ENCODE measurements around the gene RNF14.

The RNF14 gene

DNA sequence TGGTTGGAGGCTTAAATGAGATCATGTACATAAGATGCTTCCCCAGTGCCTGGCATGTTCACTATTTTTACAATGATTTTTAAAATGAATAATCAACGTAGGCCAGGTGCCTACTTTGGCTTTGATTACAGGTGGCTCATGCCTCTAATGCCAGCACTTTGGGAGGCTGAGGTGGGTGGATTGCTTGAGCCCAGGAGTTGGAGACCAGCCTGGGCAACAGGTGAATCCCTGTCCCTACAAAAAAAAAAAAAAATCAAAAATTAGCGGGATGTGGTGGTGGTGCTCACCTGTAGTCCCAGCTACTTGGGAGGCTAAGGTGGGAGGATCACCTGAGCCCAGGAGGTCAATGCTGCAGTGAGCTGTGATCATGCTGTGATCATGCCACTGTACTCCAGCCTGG, 20.1 kb upstream of the RNF14 start:
- no peak for DNase-seq

DNA sequence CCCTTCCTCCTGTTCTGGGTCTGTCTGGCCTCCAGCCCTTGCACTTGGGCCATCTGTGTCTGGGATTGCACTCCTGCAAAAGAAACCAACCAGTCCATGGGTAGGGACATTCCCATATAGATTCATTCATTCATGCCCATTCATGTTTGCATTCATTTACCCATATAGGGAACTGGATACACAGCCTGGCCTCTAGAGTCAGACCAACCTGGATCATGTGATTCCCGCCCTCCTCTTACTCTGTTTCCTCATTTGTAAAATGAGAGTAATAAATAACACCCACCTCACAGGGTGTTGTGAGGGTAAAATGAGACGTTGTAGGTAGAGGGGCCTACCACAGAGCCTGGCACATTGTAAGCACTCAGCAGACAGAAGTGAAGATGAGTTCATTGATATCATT, 19.4 kb upstream of the RNF14 start:
- no peak for DNase-seq

DNA sequence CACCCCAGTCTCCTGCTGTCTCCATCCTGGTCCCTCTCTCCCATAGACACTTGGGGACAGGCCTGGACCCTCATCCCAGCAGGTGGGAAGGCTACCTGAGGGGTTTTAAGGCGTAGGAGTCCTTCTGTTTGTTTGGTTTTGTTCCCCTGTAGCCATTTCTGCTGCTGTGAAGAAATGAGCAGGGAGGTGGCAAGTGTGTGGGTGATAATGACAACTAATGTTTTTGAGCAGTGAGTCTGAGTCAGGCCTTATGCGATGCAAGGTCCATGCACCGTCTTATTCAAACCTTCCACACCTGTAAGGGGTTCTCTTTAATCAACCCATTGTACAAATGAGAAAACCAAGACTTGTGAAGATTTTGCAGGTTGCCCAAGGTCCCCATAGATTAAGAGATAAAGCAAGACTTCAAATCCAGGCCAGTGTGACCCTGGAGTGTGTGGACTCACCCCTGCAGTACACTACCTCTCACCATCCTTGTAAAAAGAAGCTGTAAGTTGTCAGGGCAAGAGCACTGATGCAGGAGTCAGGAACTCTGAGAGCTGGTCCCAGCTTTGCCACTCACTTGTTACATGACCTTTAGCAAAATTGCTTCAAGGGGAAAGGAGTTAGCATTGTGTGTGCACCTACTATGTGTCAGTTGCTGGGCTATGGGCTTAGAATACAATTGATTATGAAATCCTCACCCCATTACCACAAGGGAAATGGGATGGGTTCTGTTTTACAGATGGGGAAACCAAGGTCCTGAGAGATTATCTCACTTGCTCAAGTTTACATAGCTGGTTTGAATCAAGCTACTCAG, 18.5 kb upstream of the RNF14 start:
- DNase-seq: no peak

DNA sequence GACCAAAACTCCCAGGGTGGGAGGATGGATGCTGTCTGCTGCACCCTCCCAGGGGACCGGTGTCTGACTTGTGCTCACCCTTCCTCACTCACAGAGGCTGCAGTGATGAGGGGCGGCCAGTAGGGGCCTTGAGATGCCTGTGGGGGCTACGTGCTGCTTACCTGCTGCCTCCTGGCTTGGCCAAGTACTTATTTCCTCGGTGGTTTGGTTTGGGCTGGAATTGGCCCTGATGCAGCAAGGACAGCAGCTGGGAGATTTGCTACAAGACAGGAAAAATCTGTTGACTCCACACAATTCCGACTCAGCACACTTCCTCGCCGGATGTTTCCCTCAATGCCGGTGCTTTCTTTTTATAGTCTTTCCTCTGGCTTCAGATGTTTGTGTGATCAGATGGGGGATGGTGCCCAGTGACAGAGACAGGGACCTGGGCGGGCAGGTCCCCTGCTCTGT, 17.5 kb upstream of the RNF14 start:
- peak; percentile 63 for DNase-seq

DNA sequence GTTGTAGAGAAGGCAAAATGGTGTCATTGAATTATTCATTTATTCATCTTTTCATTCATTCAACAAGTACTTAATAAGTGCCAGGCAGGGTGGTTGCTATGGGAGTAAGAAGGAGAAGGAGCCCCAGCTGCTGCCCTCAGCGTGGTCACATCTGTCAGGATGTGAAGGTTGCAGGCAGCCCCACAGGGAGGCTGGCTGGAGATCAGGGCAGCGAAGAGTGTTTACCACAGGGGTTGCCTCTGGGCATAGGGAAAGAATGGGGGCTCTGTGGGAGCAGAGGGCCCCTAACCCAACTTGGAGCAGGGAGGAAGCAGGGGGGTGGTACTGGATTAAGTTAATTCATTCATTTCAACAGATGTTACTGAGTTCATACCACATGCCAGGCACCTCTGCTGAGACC, 16.9 kb upstream of the RNF14 start:
- DNase-seq: peak; percentile 64

DNA sequence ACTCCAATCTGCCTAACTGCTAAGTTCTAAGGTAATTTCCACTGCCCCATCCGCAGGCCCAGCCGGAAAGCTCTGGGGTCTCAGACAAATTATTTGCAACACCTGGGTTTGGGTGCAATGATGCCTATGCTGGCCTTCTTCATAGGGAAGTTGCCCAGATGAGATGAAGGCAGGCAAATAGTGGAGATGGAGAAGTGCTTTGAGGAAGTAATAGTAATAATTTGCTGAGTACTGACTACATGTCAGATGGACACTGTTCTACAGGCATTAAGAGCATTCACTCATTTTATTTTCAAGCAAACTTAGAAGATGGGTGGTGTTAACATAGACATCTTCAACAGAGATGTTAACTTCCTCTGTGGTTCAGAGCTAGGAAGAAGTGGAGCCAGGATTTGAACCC, 14.7 kb upstream of the RNF14 start:
- DNase-seq: no peak

DNA sequence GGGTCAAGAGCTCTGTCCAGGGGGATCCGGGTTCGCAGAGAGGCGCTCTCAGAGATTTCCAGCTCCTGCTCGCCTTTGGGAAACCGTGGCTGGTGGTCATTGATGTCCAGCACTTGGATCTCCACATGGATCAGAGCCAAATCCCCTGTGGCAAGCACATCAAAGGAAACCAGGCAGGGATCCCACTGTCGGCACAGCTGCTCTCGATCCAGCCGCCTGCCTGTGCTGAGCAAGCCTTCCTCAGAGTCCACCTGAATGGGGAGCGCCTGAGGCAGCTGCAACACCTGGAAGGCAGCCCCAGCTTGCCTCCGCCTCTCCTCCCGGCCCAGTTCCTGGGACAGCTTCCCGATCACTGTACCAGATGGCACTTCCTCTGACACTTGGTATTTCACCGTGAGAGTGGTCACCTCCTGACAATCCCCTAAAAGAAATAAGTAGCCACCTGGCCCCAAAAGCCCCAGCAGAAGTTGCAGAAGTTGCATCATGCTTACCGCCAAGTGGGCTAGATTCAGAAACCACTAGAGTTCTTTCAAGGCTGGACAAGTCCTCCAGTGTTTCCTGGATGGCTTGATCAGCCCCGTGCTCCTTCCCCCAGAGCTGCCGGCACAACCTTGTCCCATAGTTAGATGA, 11.4 kb upstream of the RNF14 start:
- peak; percentile 13 for DNase-seq

DNA sequence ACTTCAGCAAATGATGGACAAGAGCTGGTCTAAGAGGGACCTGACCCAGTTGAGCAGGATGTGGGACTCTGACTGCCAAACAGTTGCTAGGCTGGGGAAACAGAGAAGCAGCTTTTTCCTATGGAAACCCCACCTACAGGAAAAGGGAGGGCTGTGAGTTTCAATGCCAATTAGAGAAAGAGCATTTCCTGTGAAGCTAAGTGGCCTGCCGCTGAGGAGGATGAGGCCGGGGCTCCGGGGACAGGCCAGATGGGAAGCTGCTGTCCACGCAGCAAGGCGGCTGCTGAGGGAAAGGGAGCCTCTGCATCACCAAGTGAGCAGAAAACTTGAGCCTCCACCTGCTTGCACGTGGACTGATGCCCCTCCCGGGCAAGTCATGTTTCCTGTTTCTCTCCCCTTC, 10.8 kb upstream of the RNF14 start, which contains the start of gene PCDH12:
Gene PCDH12 (minus strand): TSS at position 90 of the 400 bp plus-strand sequence. CDS start 351 bp downstream, outside the sequence.
- DNase-seq: peak; percentile 75

DNA sequence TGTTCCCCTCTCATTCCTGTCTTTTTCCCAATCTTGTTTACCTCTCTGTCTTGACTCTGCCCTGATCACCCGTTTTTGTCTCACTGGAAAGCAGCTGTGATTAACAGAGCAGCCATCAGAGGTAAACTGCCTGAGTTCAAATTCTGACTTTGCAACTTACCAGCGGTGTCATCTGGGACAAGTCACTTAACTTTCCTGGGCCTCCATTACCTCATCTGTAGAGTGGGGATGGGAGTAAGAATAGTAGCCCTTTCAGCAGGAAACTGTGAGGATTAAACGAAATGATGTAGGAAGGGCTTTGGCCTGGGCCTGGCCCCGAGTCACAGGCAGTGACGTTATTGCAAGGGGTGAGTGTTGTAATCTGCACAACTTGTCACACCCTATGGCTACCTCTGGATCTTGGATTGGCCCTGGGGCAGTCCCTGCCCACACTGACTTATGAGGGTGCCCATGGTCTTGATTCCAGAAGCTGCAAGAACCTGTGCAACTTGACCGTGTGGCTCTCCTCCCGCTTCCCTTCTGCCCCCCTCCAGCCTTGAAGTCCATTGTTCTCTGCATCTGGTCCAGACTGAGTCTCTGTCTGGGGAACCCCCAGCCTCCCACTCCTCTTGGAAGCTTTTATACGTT, 10.2 kb upstream of the RNF14 start:
- DNase-seq: no peak

DNA sequence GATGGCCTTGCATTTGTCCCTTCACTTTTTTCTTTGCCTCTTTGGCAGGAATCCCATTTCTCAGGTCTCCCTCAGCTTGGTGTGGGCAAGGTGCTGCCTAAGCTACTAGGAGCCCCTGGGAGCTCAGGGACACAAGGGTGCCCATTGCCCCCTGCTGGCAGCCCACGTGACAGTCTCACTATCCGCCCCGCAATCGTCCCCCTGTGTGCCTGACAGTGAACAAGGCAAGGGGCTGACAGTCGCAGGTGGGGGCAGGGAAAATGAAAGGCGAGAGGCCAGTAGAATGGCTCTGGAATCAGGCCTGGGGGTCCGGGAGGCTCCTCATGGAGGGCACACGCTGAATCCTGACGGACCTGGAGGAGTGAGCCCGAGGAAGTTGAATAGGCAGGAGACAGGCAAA, 8.9 kb upstream of the RNF14 start:
- DNase-seq: no peak

DNA sequence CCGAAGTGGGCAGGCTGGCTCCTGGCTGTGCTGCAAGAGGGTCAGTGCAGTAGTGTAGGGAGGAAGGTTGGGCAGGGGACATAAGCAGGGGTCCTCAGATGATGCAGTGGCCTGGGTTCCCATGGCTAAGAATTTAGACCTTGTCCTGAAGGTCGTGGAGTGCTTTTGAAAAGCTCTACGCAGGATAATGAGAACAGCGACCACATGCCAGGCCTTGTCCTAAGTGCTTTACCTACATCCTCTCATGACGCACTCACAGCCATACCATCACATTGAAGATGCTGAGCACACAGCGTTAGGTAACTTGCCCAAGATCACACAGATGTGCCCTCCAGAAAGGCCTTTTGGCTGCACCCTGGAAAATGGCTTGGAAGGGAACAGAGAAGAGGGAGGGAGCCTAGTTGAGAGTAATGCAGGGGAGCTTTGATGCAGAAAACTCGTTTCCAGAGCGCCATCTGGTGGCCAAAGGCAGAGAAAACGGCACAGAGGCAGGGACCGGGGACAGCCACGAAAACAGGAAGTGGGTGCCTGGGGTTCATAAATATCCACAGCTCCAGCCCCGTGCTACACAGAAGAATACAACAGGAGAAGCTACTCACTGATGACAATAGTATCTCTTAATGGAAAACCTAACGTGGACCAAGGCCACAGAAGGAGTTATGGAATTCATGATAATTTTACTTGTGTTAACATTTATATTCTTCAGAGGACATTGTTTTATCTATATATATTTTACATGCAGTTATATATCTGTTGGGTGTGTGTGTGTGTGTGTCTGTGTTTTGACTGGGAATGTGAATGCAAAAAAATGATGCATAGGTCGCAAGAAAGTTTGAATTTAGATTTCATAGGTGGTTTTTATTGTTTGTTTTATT, 8.2 kb upstream of the RNF14 start:
- DNase-seq: peak; percentile 85

DNA sequence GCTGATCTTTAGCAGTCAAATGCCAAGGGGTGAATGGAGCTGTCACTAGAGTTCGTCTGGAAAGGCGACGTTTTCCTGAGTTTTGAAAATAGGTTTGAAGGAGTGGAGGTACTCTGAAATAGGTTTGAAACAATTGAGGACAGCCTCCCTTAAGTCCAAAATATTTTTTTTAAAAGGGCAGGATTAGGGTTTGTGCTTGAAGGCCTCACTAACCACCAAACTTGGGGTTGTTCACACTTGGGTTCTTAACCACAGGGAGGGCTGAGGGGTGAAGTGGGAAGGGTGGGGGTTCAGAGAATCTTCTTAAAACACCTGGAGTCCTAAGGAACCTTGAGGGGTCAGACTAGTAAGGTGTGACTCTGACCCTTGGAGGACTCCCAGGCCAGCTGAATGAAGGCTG, 7.4 kb upstream of the RNF14 start:
- DNase-seq: no peak

DNA sequence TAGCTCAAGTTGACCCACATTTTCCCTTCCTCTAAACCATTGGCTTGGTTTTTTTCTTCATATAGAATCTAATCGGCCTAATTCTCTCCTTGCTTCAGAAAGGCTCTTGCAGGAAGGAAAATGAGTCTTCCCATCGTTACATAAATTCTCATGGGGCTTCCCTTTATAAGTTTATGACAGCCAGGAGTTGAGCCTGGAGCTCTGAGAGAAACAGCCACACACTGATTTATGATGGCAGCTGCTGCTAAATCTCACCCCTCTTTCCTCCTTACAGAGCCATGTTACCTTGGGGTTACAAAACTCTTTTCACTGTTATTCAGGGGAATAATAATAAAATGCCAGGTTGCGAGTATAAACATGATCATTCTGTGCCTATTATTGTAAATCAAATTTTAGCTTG, 5.2 kb upstream of the RNF14 start:
- peak; percentile 19 for DNase-seq

DNA sequence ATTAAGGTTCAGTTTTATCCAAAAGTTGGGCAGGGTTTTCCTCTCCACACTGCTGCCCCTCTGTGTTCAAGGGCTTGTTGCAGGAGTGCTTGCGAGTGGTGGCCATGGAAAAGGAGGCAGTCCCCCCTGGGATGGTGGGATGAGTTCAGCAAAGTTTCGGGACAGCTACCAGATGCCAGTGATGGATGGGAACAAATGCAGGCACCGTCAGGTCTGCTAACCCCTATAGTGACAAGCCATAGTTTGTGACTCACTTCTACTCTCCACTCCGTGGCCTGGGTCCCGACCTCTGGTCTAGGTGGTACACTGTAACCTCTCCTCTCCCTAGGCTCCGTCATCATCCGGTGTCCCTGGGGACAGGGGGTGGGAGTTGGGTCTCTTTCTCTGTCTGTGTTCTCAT, 3.8 kb upstream of the RNF14 start:
- no peak for DNase-seq

DNA sequence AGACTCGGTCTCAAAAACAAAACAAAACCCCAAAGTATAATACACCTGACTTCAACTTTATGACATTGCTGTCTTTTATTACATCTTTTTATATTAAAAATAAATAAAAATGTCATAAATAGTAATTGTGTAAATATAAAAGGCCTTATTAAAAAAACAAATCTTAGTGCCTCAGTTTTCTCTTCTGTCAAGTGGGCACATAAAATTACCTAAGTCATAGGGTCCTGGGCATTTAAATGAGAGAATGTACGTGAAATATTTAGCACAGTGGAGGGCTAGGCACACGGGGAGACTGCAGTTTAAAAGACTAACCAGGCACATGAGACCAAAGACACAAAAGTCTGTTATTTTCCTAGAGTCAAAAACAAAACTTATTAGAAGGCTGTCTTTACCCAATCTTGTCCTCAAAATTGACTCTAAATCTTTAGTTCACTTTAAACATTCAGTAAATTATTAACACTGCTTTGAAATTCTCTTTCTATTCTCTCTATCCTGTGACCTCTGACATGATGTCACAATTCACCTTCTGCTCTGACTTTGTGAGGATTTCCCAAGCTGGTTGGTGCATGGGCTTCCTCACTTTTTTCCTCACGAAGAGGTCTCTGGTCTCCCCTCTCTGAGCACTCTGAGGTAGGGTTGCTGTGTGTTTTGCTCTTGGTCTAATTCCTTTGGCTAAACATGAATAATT, 2.5 kb upstream of the RNF14 start:
- DNase-seq: no peak

DNA sequence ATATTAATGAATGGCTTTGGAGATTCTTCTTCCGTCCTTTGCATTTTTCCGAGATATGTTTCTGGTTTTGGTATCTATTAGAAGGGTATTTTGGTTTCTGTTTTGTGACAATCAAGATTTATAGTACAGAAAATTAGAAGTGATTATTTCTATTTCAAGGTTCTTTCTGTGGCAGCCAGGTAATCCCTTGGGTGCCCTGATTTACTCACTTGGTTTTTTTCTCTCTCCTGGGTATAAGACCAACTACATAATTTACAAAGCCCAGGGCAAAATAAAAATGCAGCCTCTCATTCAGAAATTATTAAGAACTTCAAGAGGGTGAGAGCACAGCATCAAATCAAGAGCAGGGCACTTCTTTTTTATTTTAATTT, 2.0 kb upstream of the RNF14 start:
- DNase-seq: no peak

DNA sequence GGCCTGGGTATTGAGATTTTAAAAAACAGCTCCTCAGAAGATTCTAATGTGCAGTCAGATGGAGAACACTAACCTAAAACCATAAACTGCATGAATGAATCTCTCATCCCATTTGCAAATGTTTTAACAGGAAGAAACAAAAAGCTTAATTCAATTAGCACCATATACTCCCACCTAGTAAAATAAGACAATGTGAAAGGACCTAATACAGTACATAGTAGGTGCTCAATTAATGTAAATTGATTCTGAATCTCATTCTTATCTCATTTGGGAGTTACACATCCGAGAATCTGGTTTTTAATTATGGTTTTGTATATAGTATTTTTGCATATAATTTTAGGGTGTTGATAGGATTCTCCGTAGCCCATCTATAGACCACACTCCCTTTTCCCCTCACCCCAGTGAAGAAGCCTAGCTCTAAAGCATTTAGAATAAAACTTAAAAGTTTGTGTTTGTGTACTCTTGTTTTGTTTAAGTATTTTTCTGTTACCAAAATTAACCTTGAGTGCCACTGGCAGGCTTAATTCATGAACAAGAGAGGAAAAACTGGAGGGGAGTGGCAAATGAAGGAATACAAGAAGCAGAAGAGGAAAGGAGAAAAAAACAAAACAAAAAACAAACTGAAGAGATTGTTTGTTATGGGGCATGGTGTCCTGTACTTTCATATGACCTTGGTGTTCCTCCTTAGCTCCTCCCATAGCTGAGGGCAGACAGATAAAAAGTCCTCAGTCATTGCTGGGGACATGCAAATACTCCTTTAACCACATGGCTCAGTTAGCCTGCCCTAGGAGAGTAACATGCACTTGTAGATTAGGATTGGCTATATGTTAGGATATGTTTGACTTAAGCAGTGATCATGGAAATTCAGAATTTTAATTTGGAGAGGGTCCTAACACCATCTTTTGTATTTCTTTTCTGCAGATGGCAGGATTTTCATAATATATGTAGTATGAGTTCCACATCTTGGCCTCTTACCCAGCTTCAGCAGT, 1.2 kb downstream of the RNF14 start:
- DNase-seq: peak; percentile 13

DNA sequence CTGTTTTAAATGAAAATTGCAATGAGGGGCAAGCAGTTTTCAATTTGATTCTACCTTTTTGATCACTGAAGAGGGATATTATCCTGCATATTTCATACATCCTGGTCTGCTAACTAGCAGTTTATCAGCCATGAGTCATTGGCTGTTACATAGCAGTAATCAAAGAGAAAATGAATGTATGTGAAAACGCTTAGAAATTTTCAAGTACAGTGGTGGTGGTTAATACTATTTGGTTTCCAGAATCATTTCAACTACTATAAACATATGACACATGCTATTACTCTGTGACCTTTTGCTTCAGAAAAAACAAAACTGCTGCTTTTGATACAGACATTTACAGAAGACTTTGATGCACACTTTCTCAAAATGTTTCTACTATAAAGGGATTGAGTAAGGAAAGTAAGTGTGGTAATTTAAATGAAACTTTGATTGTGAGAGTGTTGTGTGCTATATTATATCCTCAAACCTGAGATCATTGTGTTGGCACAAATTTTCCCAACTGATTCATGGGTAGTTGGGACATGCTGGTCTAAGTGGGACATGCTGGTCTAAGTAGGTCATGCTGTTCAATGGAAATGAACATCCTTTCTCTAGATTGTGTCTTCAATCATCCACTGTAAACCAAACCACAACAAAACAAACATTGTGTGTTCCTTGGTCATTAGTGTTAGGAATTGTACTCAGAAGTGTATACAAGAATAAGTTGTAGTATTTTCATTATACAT, 5.1 kb downstream of the RNF14 start:
- no peak for DNase-seq

DNA sequence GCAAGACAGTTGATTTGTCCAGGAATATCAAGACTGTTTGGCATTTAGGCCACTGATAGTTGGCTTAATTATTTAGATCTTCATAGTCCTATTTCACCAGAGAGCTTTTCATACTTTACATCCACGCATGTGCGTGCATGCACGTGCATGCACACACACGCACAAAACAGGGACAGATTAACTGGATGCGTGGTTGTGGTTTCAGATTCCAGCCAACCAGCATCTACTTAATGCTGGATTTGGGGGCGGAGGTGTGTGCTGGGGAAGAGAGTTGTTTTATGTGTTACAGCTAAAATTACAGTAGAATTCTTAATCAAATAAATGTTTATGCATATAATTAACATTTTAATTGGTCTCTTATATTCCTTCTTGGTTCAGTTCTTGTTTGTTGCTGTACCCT, 7.3 kb downstream of the RNF14 start:
- no peak for DNase-seq

DNA sequence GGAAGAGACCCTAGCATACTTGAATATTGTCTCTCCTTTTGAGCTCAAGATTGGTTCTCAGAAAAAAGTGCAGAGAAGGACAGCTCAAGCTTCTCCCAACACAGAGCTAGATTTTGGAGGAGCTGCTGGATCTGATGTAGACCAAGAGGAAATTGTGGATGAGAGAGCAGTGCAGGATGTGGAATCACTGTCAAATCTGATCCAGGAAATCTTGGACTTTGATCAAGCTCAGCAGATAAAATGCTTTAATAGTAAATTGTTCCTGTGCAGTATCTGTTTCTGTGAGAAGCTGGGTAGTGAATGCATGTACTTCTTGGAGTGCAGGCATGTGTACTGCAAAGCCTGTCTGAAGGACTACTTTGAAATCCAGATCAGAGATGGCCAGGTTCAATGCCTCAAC, 9.5 kb downstream of the RNF14 start:
- DNase-seq: no peak

DNA sequence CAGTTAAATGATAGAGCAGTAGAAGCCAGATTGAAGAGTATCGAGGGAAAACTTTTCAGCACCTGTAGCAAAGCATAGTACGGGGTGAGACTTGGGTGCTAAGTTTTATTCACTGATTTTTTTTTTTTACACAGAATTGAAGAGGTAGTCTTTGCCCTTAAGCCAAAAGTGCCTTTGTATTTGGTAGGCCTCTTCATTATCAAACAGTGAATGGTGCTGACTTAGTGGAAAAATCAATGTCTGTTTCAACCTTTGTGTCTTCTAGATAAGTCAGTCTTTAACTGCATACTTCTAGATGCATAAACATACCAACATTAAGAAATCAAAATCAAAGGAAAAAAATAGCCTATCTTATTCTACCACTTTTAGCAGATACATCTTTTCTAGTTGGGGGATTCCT, 13.7 kb downstream of the RNF14 start:
- no peak for DNase-seq

Measured in NCI-H69 (cell line).